22Rv1 (cell line): ENCODE results near the gene ESR1.

Experiments used
- ZFX ChIP-seq: fragments of 450-650 bp; IDR thresholded peaks from 2 replicates; pipeline ENCODE4 v1.6.1; 2017; ENCODE audit warnings: antibody characterized with exemption, borderline replicate concordance
- TF ChIP-seq, protein P1 (sequence below): fragments of 450-650 bp; IDR thresholded peaks from 2 replicates; pipeline ENCODE4 v1.5.1; 2017; ENCODE audit warnings: mild to moderate bottlenecking

DNA sequence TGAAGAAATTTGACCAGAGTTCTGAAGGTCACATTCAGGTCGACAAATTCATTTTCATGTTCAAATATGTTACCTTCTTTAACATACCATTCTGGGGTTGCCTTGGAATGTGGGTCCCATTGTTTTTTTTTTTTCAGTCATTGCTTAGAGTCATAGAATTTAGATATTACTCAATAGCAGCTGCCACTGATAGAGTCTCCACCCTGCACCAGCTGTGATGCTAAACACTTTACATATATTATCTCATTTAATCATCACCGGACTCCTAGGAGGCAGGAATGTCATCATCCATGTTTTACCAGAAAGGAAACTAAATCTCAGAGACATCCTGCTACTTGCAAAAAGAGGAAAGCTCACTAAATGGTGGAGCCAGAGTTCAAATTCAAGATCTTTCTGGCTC is 204.7 kb downstream of the ESR1 start:
- TF ChIP-seq, protein P1, sequence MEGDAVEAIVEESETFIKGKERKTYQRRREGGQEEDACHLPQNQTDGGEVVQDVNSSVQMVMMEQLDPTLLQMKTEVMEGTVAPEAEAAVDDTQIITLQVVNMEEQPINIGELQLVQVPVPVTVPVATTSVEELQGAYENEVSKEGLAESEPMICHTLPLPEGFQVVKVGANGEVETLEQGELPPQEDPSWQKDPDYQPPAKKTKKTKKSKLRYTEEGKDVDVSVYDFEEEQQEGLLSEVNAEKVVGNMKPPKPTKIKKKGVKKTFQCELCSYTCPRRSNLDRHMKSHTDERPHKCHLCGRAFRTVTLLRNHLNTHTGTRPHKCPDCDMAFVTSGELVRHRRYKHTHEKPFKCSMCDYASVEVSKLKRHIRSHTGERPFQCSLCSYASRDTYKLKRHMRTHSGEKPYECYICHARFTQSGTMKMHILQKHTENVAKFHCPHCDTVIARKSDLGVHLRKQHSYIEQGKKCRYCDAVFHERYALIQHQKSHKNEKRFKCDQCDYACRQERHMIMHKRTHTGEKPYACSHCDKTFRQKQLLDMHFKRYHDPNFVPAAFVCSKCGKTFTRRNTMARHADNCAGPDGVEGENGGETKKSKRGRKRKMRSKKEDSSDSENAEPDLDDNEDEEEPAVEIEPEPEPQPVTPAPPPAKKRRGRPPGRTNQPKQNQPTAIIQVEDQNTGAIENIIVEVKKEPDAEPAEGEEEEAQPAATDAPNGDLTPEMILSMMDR, result no peak
- no peak for TF ChIP-seq ZFX
